ENCODE data around the gene DNMT3L. TPM values are rescaled to one million over a fixed set of nuclear protein-coding genes. Genes with fewer than 3 reads are reported as not detected.
A peak's percentile ranks its signal among the peaks of the same experiment; 100 is the strongest.
"Not testable (repeated sequence)": the region's sequence is repeated elsewhere in the genome, so short reads cannot be mapped to it uniquely, and the experiment has no call there.

DNMT3L gene
- total and polyA plus RNA-seq, 11 donors = not detected

DNA sequence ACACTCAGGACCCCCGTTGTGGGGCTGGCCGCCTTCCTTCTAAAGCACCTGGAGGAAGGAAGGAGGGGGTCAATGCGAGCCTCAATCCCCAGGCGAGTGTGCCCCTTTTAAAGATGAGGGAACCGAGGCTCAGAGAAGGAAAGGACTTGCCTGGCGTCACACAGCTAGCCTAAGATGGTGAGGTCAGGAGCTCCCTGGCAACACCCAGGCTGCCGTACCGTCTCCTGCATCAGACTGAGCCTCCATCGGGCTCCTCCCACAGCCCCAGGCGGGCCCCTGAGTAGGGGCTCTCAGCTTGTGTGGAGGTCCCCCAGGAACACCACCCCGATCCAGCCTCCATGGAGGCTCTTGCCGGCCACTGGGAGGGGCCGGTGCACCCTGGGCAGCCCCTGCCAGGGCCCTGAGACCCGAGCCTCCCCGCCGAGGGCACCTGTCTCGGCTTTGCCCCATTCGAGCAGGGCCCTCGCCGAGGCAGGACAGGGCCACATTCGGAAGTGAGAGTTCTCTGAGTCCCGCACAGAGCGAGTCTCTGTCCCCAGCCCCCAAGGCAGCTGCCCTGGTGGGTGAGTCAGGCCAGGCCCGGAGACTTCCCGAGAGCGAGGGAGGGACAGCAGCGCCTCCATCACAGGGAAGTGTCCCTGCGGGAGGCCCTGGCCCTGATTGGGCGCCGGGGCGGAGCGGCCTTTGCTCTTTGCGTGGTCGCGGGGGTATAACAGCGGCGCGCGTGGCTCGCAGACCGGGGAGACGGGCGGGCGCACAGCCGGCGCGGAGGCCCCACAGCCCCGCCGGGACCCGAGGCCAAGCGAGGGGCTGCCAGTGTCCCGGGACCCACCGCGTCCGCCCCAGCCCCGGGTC, 23.7 kb upstream of the DNMT3L start, which contains the start of gene AIRE:
Gene AIRE (plus strand): TSS at position 739 of the 855 bp plus-strand sequence. CDS start 131 bp downstream, outside the sequence.
- WGBS, 4 donors = 30 to 78% (median 34%) methylated on average over 12 to 56 of the region's 56 CpGs

GRCh38 chr21:44283948-44284347, 22.3 kb upstream of the DNMT3L start:
- peaks cover 0 to 21% (median 10%) of the 10 kb centered on the region in 9 donors for H3K27me3 ChIP-seq
- H3K27ac ChIP-seq = no peak overlapping the region
- H3K4me3 ChIP-seq = no peak overlapping the region
- intact Hi-C loops (cut with DNase I) = no loop called here
- H3K4me1 ChIP-seq = peaks cover 0 to 10% (median 0%) of the 10 kb centered on the region in 12 donors
- TF ChIP-seq POLR2A (IDR thresholded peaks at IDR 0.05) = no peak
- TF ChIP-seq, protein P1, sequence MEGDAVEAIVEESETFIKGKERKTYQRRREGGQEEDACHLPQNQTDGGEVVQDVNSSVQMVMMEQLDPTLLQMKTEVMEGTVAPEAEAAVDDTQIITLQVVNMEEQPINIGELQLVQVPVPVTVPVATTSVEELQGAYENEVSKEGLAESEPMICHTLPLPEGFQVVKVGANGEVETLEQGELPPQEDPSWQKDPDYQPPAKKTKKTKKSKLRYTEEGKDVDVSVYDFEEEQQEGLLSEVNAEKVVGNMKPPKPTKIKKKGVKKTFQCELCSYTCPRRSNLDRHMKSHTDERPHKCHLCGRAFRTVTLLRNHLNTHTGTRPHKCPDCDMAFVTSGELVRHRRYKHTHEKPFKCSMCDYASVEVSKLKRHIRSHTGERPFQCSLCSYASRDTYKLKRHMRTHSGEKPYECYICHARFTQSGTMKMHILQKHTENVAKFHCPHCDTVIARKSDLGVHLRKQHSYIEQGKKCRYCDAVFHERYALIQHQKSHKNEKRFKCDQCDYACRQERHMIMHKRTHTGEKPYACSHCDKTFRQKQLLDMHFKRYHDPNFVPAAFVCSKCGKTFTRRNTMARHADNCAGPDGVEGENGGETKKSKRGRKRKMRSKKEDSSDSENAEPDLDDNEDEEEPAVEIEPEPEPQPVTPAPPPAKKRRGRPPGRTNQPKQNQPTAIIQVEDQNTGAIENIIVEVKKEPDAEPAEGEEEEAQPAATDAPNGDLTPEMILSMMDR (IDR thresholded peaks at IDR 0.05) = no peak
- DNase-seq (peak in 1 of 5 donors; percentile 44), ATAC-seq (no peak)
- H3K9me3 ChIP-seq = no peaks in the 10 kb centered on the region
- 65 to 83% (median 77%) methylated on average over 11 of the region's 11 CpGs for WGBS, 4 donors
- no peaks in the 10 kb centered on the region for H3K36me3 ChIP-seq

More for the DNA sequence above, 23.7 kb upstream of the DNMT3L start, which contains the start of gene AIRE:
- H3K27ac ChIP-seq = no peak within 1 kb of the TSS
- intact Hi-C loops (cut with DNase I) = no loop called here
- H3K36me3 ChIP-seq = no peaks in the 10 kb centered on the region
- no peaks in the 10 kb centered on the region for H3K9me3 ChIP-seq
- peak within 1 kb of the TSS in 9 of 12 donors; percentile 7 to 44 (median 32) for H3K4me3 ChIP-seq
- H3K4me1 ChIP-seq = peaks cover 0 to 10% (median 0%) of the 10 kb centered on the region in 12 donors
- ATAC-seq (peak in 2 of 4 donors; percentile 50 to 70), DNase-seq (peak in 3 of 5 donors; percentile 26 to 70 (median 50))
- no peak for TF ChIP-seq POLR2A (IDR thresholded peaks at IDR 0.05)
- TF ChIP-seq, protein P1 (IDR thresholded peaks at IDR 0.05) = no peak
- H3K27me3 ChIP-seq = peaks cover 0 to 21% (median 10%) of the 10 kb centered on the region in 9 donors

GRCh38 chr21:44283211-44283785, 21.6 kb upstream of the DNMT3L start:
- 67 to 80% (median 78%) methylated on average over 11 of the region's 11 CpGs for WGBS, 4 donors
- intact Hi-C loops (cut with DNase I); H3K27ac ChIP-seq; H3K4me3 ChIP-seq; H3K36me3 ChIP-seq; DNase-seq; ATAC-seq; H3K9me3 ChIP-seq: not testable (repeated sequence)
- Histone ChIP-seq H3K4me1 (peaks cover 0 to 10% (median 0%) of the 10 kb centered on the region in 12 donors), H3K27me3 (peaks cover 0 to 21% (median 10%) of the 10 kb centered on the region in 9 donors)

DNA sequence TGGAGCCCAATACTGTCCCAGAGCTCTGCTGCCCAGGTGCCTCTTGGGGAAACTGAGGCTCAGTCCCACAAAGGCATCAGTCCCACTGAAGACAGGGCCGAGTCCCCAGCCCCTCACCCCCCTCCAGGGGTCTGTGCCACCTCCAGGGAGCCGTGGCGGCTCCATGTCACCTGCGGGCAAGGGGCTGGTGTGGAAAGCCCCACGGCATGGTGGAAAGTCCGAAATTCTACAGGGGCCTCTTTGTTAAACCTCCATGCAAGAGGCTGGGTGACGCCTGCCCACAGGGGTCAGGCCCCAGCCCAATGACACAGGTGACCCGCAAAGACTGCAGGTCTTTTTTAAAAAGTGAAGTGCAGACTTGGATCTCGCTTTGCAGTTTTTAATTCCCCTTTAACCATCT, 20.7 kb upstream of the DNMT3L start:
- no peak overlapping the region for H3K4me3 ChIP-seq
- WGBS, 4 donors = 90 to 94% (median 93%) methylated on average over 8 to 9 of the region's 9 CpGs
- ATAC-seq = no peak
- TF ChIP-seq, protein P1 (IDR thresholded peaks at IDR 0.05) = no peak
- no peak for TF ChIP-seq POLR2A (IDR thresholded peaks at IDR 0.05)
- no peaks in the 10 kb centered on the region for H3K9me3 ChIP-seq
- H3K4me1 ChIP-seq = peaks cover 0 to 10% (median 0%) of the 10 kb centered on the region in 12 donors
- H3K27ac ChIP-seq = no peak overlapping the region
- H3K36me3 ChIP-seq = no peaks in the 10 kb centered on the region
- no peak for DNase-seq
- intact Hi-C loops (cut with DNase I) = no loop called here
- peaks cover 0 to 21% (median 10%) of the 10 kb centered on the region in 9 donors for H3K27me3 ChIP-seq
